Smooth muscle cell (in vitro differentiated cells): ENCODE results near the gene EMP1. TPM values are rescaled to one million over a fixed set of nuclear protein-coding genes. Genes with fewer than 3 reads are reported as not detected.
A peak's percentile ranks its signal among the peaks of the same experiment; 100 is the strongest.

Source experiments
- DNase-seq: peaks from one replicate; lab custom pipeline; 2025; ENCODE audit not compliant: unreplicated experiment; lab: John Stamatoyannopoulos, UW
- H2AFZ ChIP-seq: fragments of 200-600 bp; sonication (generic); 2 replicates; pipeline ENCODE4 v1.6.0; 2016; ENCODE audit warnings: antibody characterized with exemption, low read depth, mild to moderate bottlenecking
- H3F3A ChIP-seq: fragments of 200-600 bp; sonication (generic); 2 replicates; pipeline ENCODE4 v1.6.0; 2017; ENCODE audit warnings: antibody characterized with exemption, low read depth
- H3K27ac ChIP-seq: fragments of 200-600 bp; sonication (generic); 2 replicates; pipeline ENCODE4 v1.5.1; 2016; ENCODE audit warnings: low read depth, mild to moderate bottlenecking
- H3K27me3 ChIP-seq: fragments of 200-600 bp; sonication (generic); 2 replicates; pipeline ENCODE4 v1.6.1; 2016; ENCODE audit warnings: low read depth, mild to moderate bottlenecking
- H3K36me3 ChIP-seq: fragments of 200-600 bp; sonication (generic); 2 replicates; pipeline ENCODE4 v1.5.1; 2016; ENCODE audit warnings: low read depth
- H3K4me1 ChIP-seq: fragments of 200-600 bp; sonication (generic); 2 replicates; pipeline ENCODE4 v1.5.1; 2016; ENCODE audit warnings: low read depth
- H3K4me2 ChIP-seq: fragments of 200-600 bp; sonication (generic); 2 replicates; pipeline ENCODE4 v1.6.0; 2016; ENCODE audit warnings: mild to moderate bottlenecking
- H3K4me3 ChIP-seq: fragments of 200-600 bp; sonication (generic); 2 replicates; pipeline ENCODE4 v1.5.1; 2016; ENCODE audit warnings: mild to moderate bottlenecking
- H3K79me2 ChIP-seq: fragments of 200-600 bp; sonication (generic); 2 replicates; pipeline ENCODE4 v1.6.0; 2016; ENCODE audit warnings: low read depth, mild to moderate bottlenecking
- H3K9ac ChIP-seq: fragments of 200-600 bp; sonication (generic); 2 replicates; pipeline ENCODE4 v1.6.0; 2016; ENCODE audit warnings: low read depth
- H3K9me3 ChIP-seq: fragments of 200-600 bp; sonication (generic); replicated peaks from 2 replicates; pipeline ENCODE4 v1.5.1; 2016; ENCODE audit warnings: low read depth
- H4K20me1 ChIP-seq: fragments of 200-600 bp; sonication (generic); 2 replicates; pipeline ENCODE4 v1.6.0; 2016; ENCODE audit warnings: low read depth
- CTCF ChIP-seq: fragments of 200-600 bp; sonication (generic); IDR thresholded peaks from 2 replicates; pipeline ENCODE4 v1.5.1; 2017; ENCODE audit warnings: borderline replicate concordance, mild to moderate bottlenecking, antibody characterized with exemption; ENCODE audit not compliant: insufficient read depth, poor library complexity, severe bottlenecking
- WGBS: methylation state at CpG from one replicate; pipeline ENCODE4 v1.1.7; 2016; ENCODE audit warnings: low lambda C conversion rate; 5-methylcytosine and 5-hydroxymethylcytosine counted together
- polyA plus RNA-seq: library from polyadenylated mRNA; unstranded; fragments of >200 nt; fragmentation: Nextera tagmentation; extraction: Ambion mirVana; gene quantifications from 2 replicates; pipeline ENCODE4 v1.2.1, GENCODE V29; 2016
- total RNA-seq: library from RNA; depleted of rRNA; stranded (reverse); fragments of >200 nt; gene quantifications from 2 replicates; pipeline ENCODE4 v1.2.3, GENCODE V29; 2014

EMP1 gene
- total and polyA plus RNA-seq, 2 experiments from 2014 or later: 13.2 to 52.0 TPM

- H3K4me3 ChIP-seq: no peak overlapping the region
- H2AFZ ChIP-seq: no peak overlapping the region
- WGBS: 56% methylated on average over 3 of the region's 3 CpGs
- H3K9me3 ChIP-seq: no peaks in the 10 kb centered on the region
- H3F3A ChIP-seq: no peaks in the 10 kb centered on the region
- no peak overlapping the region for H3K9ac ChIP-seq
- DNase-seq: no peak
- H3K4me1 ChIP-seq: no peaks in the 10 kb centered on the region
- no peaks in the 10 kb centered on the region for H3K36me3 ChIP-seq
- no peaks in the 10 kb centered on the region for H3K79me2 ChIP-seq
- H3K27ac ChIP-seq: peak overlapping the region; percentile 65
- H3K27me3 ChIP-seq: no peaks in the 10 kb centered on the region
- no peak overlapping the region for H3K4me2 ChIP-seq
- no peaks in the 10 kb centered on the region for H4K20me1 ChIP-seq
- no peak for TF ChIP-seq CTCF
Measured at GRCh38 chr12:13165617-13166041, 30.9 kb upstream of the EMP1 start.

- 50% methylated on average over 3 of the region's 3 CpGs for WGBS
- Histone ChIP-seq H4K20me1 (no peaks in the 10 kb centered on the region), H3F3A (peaks cover 4% of the 10 kb centered on the region), H2AFZ (no peak overlapping the region), H3K4me1 (peaks cover 12% of the 10 kb centered on the region), H3K9me3 (no peaks in the 10 kb centered on the region), H3K79me2 (no peaks in the 10 kb centered on the region), H3K4me2 (no peak overlapping the region), H3K27me3 (no peaks in the 10 kb centered on the region), H3K27ac (peak overlapping the region; percentile 24), H3K9ac (no peak overlapping the region), H3K36me3 (no peaks in the 10 kb centered on the region), H3K4me3 (no peak overlapping the region)
- no peak for DNase-seq
- TF ChIP-seq CTCF: no peak
Measured at GRCh38 chr12:13167226-13167625, 29.3 kb upstream of the EMP1 start.

GRCh38 chr12:13167906-13168305, 28.6 kb upstream of the EMP1 start:
- Histone ChIP-seq H3K4me2 (no peak overlapping the region), H2AFZ (no peak overlapping the region), H3K27me3 (no peaks in the 10 kb centered on the region), H3K27ac (peak overlapping the region; percentile 24), H3K9ac (no peak overlapping the region), H3F3A (peaks cover 9% of the 10 kb centered on the region), H3K79me2 (no peaks in the 10 kb centered on the region), H3K4me1 (peaks cover 19% of the 10 kb centered on the region), H3K4me3 (no peak overlapping the region), H4K20me1 (no peaks in the 10 kb centered on the region), H3K36me3 (no peaks in the 10 kb centered on the region), H3K9me3 (no peaks in the 10 kb centered on the region)
- no peak for DNase-seq
- WGBS: 95% methylated on average over 4 of the region's 4 CpGs
- no peak for TF ChIP-seq CTCF

- no peaks in the 10 kb centered on the region for H3K36me3 ChIP-seq
Measured at GRCh38 chr12:13169272-13169671, 27.3 kb upstream of the EMP1 start.

More at GRCh38 chr12:13169272-13169671, 27.3 kb upstream of the EMP1 start:
- no peak for DNase-seq
- TF ChIP-seq CTCF: no peak
- Histone ChIP-seq H3K27ac (no peak overlapping the region), H3F3A (peaks cover 15% of the 10 kb centered on the region), H4K20me1 (no peaks in the 10 kb centered on the region), H2AFZ (no peak overlapping the region), H3K4me1 (peaks cover 32% of the 10 kb centered on the region), H3K4me2 (no peak overlapping the region), H3K9me3 (no peaks in the 10 kb centered on the region), H3K4me3 (no peak overlapping the region), H3K9ac (no peak overlapping the region), H3K27me3 (no peaks in the 10 kb centered on the region), H3K79me2 (no peaks in the 10 kb centered on the region)
- 89% methylated on average over 1 of the region's 1 CpG for WGBS
